LNCAP (cell line): ENCODE measurements around the gene MAPK6.

Experiments
- CTCF ChIP-seq: fragments of 450-650 bp; IDR thresholded peaks from 2 replicates; pipeline ENCODE4 v1.5.1; 2017; ENCODE audit warnings: mild to moderate bottlenecking

MAPK6 gene

GRCh38 chr15:52012210-52012609 lies 6.8 kb upstream of the MAPK6 start:
- no peak for TF ChIP-seq CTCF

GRCh38 chr15:52013151-52013791 lies 5.7 kb upstream of the MAPK6 start:
- no peak for TF ChIP-seq CTCF

GRCh38 chr15:52014616-52015015 lies 4.4 kb upstream of the MAPK6 start:
- no peak for TF ChIP-seq CTCF

- no peak for TF ChIP-seq CTCF
These were observed 2.7 kb upstream of the MAPK6 start for GRCh38 chr15:52016316-52016715.

GRCh38 chr15:52018244-52018643 lies 775 bp upstream of the MAPK6 start:
- no peak for TF ChIP-seq CTCF

GRCh38 chr15:52019394-52020220 lies 588 bp downstream of the MAPK6 start:
- TF ChIP-seq CTCF: no peak

- TF ChIP-seq CTCF: no peak
These were observed 1.4 kb downstream of the MAPK6 start for GRCh38 chr15:52020221-52021085.
